Measurements from ENCODE around the gene C6orf136.

- TF ChIP-seq, protein P1, sequence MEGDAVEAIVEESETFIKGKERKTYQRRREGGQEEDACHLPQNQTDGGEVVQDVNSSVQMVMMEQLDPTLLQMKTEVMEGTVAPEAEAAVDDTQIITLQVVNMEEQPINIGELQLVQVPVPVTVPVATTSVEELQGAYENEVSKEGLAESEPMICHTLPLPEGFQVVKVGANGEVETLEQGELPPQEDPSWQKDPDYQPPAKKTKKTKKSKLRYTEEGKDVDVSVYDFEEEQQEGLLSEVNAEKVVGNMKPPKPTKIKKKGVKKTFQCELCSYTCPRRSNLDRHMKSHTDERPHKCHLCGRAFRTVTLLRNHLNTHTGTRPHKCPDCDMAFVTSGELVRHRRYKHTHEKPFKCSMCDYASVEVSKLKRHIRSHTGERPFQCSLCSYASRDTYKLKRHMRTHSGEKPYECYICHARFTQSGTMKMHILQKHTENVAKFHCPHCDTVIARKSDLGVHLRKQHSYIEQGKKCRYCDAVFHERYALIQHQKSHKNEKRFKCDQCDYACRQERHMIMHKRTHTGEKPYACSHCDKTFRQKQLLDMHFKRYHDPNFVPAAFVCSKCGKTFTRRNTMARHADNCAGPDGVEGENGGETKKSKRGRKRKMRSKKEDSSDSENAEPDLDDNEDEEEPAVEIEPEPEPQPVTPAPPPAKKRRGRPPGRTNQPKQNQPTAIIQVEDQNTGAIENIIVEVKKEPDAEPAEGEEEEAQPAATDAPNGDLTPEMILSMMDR (IDR thresholded peaks at IDR 0.05) = no peak
- no peak for TF ChIP-seq POLR2A (IDR thresholded peaks at IDR 0.05)
These were observed 47.2 kb upstream of the C6orf136 start for GRCh38 chr6:30599625-30600324.

Data from thyroid gland (tissue), 4 donors.